Natural killer cell (primary cell): ENCODE measurements around the gene ZMAT5. TPM values are rescaled to one million over a fixed set of nuclear protein-coding genes. Genes with fewer than 3 reads are reported as not detected.

ENCODE experiments used
- ATAC-seq, 3 donors: fragments of 150-1000 bp in 2 of 3; fragments of 200-7000 bp in 1 of 3; cut with Tn5 transposase; 1 replicate in 1 of 3; 2 replicates in 2 of 3; pipeline ENCODE4 v1.10.0; 2021; ENCODE audit warnings: mild to moderate bottlenecking in 2 of 3, moderate library complexity in 2 of 3
- DNase-seq, 2 donors: peaks; one replicate each; pipeline versions ENCODE4 v3.0.0 to v3.0.0-alpha.2; 2013 to 2021; ENCODE audit warnings: mixed read lengths in 1 of 2
- H3K27ac ChIP-seq: one replicate; pipeline ENCODE4 v1.5.1; 2013; ENCODE audit warnings: mild to moderate bottlenecking, low read length
- H3K27me3 ChIP-seq: one replicate; pipeline ENCODE4 v1.6.1; 2013; ENCODE audit warnings: low read length; ENCODE audit not compliant: control insufficient read depth, insufficient read depth
- H3K36me3 ChIP-seq: one replicate; pipeline ENCODE4 v1.6.1; 2013; ENCODE audit warnings: low read length; ENCODE audit not compliant: control insufficient read depth, insufficient read depth
- H3K4me1 ChIP-seq: one replicate; pipeline ENCODE4 v1.6.1; 2013; ENCODE audit warnings: low read length; ENCODE audit not compliant: control insufficient read depth, insufficient read depth
- H3K4me3 ChIP-seq: one replicate; pipeline ENCODE4 v1.5.1; 2013; ENCODE audit warnings: low read length
- H3K9me3 ChIP-seq: one replicate; pipeline ENCODE4 v1.6.1; 2013; ENCODE audit warnings: low read length; ENCODE audit not compliant: control insufficient read depth, insufficient read depth
- H3K27ac Mint-ChIP-seq, 2 donors: one replicate each; pipeline ENCODE4 v1.8.0; 2022; ENCODE audit warnings: mild to moderate bottlenecking in 2 of 2, mixed read lengths in 2 of 2, moderate library complexity in 1 of 2
- H3K27me3 Mint-ChIP-seq, 2 donors: one replicate each; pipeline ENCODE4 v1.8.0; 2022; ENCODE audit warnings: low read depth in 2 of 2, mixed read lengths in 2 of 2
- H3K36me3 Mint-ChIP-seq: one replicate; pipeline ENCODE4 v1.8.0; 2022; ENCODE audit warnings: mixed read lengths
- H3K4me1 Mint-ChIP-seq, 2 donors: one replicate each; pipeline ENCODE4 v1.8.0; 2022; ENCODE audit warnings: mixed read lengths in 2 of 2
- H3K4me3 Mint-ChIP-seq: one replicate; pipeline ENCODE4 v1.8.0; 2022; ENCODE audit warnings: mild to moderate bottlenecking, moderate library complexity, mixed read lengths
- H3K9me3 Mint-ChIP-seq, 2 donors: one replicate each; pipeline ENCODE4 v1.8.0; 2022; ENCODE audit warnings: mixed read lengths in 2 of 2
- WGBS: methylation state at CpG from one replicate; pipeline ENCODE4 v1.1.7; 2013; ENCODE audit warnings: missing lambda C conversion rate; ENCODE audit not compliant: insufficient coverage; 5-methylcytosine and 5-hydroxymethylcytosine counted together
- intact Hi-C: fragments of 100-400 bp; cut with micrococcal nuclease; formaldehyde crosslinking; loops from one replicate; pipeline ENCODE4 v1.14.2; 2022
- total RNA-seq, 4 donors: library from RNA; stranded (reverse); fragments of 120-200 nt in 1 of 4; gene quantifications; one replicate each; pipeline versions ENCODE4 v1.2.3 to v1.2.4, GENCODE V29; 2013 to 2022
- TF ChIP-seq, protein P1 (sequence below): fragments of 200-600 bp; IDR thresholded peaks from one replicate; pipeline ENCODE4 v1.8.0; 2022; ENCODE audit warnings: antibody characterized with exemption

ZMAT5 gene
- total RNA-seq, 3 donors from 2014 or later (not counting 1 experiment from before 2014, with no cell fraction given): 15.9 to 20.0 (median 16.0) TPM

DNA sequence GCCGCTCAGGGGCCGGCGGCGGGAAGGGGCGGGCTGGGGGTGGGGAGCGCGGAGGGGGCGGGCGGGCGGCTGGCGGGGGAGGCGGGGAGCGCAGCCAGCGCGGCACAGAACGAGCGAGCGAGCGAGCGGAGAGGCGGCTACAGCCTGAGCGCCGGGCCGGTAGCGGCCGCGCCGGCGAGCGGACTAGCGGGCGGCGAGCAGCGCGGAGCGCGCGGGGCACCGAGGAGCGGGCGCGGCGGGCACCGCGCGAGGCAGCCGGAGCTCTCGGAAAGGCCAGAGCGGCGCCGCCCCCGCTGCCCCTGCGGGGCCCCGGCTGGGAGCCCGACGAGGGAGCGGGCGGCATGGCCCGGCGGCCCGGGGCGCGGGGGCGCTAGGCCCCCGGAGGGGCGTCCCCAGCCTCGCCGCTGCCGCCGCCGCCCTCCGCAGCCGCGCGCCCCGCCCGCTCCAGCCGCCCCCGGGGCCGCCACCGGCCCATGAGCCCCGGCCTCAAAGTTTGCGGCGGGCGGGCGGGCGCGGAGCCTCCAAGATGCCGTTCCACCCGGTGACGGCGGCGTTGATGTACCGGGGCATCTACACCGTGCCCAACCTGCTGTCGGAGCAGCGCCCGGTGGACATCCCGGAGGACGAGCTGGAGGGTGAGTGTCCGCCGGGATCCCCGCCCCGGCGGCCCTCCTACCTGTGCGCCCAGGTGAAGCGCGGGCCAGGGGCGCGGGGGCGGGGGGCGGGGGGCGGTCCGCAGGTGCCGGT, 46.7 kb downstream of the ZMAT5 start, which contains the start of gene CABP7:
TSS of gene CABP7 (plus strand) at position 105 of the 747 bp plus-strand sequence. CDS start at position 527, 422 bp downstream.
- no peaks in the 10 kb centered on the region for H3K36me3 Mint-ChIP-seq
- no peak for DNase-seq
- ATAC-seq: peak in 1 of 3 donors; percentile 26
- Histone ChIP-seq H3K4me3 (no peak within 1 kb of the TSS), H3K9me3 (no peaks in the 10 kb centered on the region), H3K36me3 (no peaks in the 10 kb centered on the region), H3K27ac (no peak within 1 kb of the TSS), H3K27me3 (peaks cover 20% of the 10 kb centered on the region), H3K4me1 (peaks cover 3% of the 10 kb centered on the region)
- peaks cover 0 to 5% of the 10 kb centered on the region in 2 donors for H3K4me1 Mint-ChIP-seq
- H3K27me3 Mint-ChIP-seq: peaks cover 22 to 34% of the 10 kb centered on the region in 2 donors
- H3K27ac Mint-ChIP-seq: no peak within 1 kb of the TSS
- 1% methylated on average over 107 of the region's 115 CpGs for WGBS
- no peaks in the 10 kb centered on the region for H3K9me3 Mint-ChIP-seq
- H3K4me3 Mint-ChIP-seq: no peak within 1 kb of the TSS
- intact Hi-C loops: no loop called here
- TF ChIP-seq, protein P1, sequence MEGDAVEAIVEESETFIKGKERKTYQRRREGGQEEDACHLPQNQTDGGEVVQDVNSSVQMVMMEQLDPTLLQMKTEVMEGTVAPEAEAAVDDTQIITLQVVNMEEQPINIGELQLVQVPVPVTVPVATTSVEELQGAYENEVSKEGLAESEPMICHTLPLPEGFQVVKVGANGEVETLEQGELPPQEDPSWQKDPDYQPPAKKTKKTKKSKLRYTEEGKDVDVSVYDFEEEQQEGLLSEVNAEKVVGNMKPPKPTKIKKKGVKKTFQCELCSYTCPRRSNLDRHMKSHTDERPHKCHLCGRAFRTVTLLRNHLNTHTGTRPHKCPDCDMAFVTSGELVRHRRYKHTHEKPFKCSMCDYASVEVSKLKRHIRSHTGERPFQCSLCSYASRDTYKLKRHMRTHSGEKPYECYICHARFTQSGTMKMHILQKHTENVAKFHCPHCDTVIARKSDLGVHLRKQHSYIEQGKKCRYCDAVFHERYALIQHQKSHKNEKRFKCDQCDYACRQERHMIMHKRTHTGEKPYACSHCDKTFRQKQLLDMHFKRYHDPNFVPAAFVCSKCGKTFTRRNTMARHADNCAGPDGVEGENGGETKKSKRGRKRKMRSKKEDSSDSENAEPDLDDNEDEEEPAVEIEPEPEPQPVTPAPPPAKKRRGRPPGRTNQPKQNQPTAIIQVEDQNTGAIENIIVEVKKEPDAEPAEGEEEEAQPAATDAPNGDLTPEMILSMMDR: no peak

GRCh38 chr22:29718949-29719898, 47.6 kb downstream of the ZMAT5 start:
- Histone ChIP-seq H3K4me3 (no peak overlapping the region), H3K9me3 (no peaks in the 10 kb centered on the region), H3K27me3 (peaks cover 20% of the 10 kb centered on the region), H3K4me1 (peaks cover 3% of the 10 kb centered on the region), H3K27ac (no peak overlapping the region), H3K36me3 (no peaks in the 10 kb centered on the region)
- 59% methylated on average over 19 of the region's 24 CpGs for WGBS
- ATAC-seq: no peak
- H3K4me3 Mint-ChIP-seq: no peak overlapping the region
- H3K36me3 Mint-ChIP-seq: no peaks in the 10 kb centered on the region
- no peak overlapping the region for H3K27ac Mint-ChIP-seq
- H3K4me1 Mint-ChIP-seq: peaks cover 0 to 5% of the 10 kb centered on the region in 2 donors
- no peak for DNase-seq
- peaks cover 22 to 37% of the 10 kb centered on the region in 2 donors for H3K27me3 Mint-ChIP-seq
- intact Hi-C loops: no loop called here
- TF ChIP-seq, protein P1: no peak
- no peaks in the 10 kb centered on the region for H3K9me3 Mint-ChIP-seq

DNA sequence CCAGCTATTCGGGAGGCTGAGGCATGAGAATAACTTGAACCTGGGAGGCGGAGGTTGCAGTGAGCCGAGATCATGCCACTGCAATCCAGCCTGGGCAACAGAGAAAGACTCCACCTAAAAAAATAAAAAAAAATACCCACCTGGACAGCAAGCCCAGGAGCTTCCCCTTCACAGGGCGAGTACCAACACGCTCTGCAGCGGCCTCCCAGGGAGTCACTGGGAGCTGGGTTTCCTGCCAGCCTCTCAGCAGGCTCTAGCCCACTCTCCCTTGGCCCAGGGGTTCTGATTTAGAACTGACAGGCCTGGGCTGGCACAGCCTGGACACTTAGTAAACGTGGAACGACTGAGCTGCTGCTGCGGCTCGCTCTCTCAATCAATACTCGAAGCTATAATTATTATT, 49.0 kb downstream of the ZMAT5 start:
- peaks cover 3% of the 10 kb centered on the region for H3K4me1 ChIP-seq
- no peaks in the 10 kb centered on the region for H3K9me3 ChIP-seq
- intact Hi-C loops: no loop called here
- no peak for ATAC-seq
- Mint-ChIP-seq H3K36me3 (no peaks in the 10 kb centered on the region), H3K27me3 (peaks cover 22 to 37% of the 10 kb centered on the region in 2 donors), H3K9me3 (no peaks in the 10 kb centered on the region), H3K4me3 (no peak overlapping the region), H3K4me1 (peaks cover 0 to 5% of the 10 kb centered on the region in 2 donors), H3K27ac (no peak overlapping the region)
- TF ChIP-seq, protein P1: no peak
- DNase-seq: no peak
- no peaks in the 10 kb centered on the region for H3K36me3 ChIP-seq
- H3K27me3 ChIP-seq: peaks cover 20% of the 10 kb centered on the region
- H3K4me3 ChIP-seq: no peak overlapping the region
- H3K27ac ChIP-seq: no peak overlapping the region
- 87% methylated on average over 6 of the region's 11 CpGs for WGBS
